Astrocyte of the spinal cord (primary cell): ENCODE measurements around the gene YAE1.

Experiments used
- DNase-seq: peaks from one replicate; pipeline ENCODE4 v3.0.0; 2011; ENCODE audit warnings: low read depth, low spot score
- H3K4me3 ChIP-seq: 2 replicates; pipeline ENCODE4 v1.5.1; 2011; ENCODE audit warnings: low read depth, mild to moderate bottlenecking, low read length, moderate library complexity
- in situ Hi-C: cut with HindIII; loops from 2 replicates; pipeline ENCODE4 v1.10.0; 2017; ENCODE audit warnings: low sequenced_read_pairs
- TF ChIP-seq, protein P1 (sequence below): IDR thresholded peaks from 2 replicates; pipeline ENCODE4 v1.5.1; 2012; ENCODE audit warnings: low read depth, mild to moderate bottlenecking, low read length, inconsistent platforms

Gene YAE1, protein sequence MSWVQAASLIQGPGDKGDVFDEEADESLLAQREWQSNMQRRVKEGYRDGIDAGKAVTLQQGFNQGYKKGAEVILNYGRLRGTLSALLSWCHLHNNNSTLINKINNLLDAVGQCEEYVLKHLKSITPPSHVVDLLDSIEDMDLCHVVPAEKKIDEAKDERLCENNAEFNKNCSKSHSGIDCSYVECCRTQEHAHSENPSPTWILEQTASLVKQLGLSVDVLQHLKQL

DNA sequence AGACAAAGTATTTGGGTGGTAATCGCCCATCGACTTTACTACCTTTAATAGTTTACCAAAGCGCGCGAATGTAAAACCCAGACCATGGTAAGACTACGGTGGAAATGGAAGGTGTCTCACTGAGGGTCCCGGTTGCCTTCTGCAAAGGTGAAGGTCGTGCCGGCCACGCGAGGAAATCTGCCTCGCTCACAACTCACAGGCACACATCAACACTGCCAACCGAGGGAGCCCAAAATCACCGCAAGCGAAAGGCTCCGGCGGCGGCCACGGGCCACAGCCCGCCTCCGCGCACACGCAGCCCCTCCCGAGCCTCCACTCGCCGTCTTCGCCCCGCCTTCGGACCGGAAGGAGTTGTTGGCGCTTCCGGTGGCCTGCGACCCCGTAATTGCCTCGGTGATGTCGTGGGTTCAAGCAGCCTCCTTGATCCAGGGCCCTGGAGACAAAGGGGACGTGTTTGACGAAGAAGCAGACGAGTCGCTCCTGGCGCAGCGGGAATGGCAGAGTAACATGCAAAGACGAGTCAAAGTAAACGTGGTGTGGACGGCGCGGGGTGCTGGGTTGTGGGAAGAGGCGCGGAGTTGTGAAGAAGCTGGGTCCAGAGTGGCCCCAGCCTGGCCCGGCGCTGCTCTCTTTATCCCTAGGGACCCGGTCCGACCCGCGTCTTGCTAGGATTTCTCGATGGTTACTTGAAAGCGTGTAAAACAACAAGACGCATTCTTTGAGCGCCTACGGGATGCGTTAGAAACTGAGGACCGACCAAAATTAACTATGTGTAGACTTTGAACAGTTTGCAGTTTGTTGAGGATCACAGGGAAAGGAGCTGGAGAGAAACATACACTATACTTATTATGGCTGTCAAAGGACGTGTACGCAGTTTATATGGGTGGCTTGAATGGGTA is at the start of gene YAE1:
Gene YAE1 (plus strand): TSS at position 382 of the 899 bp plus-strand sequence. CDS start 15 bp downstream, at position 397.
- DNase-seq: peak; percentile 68
- TF ChIP-seq, protein P1, sequence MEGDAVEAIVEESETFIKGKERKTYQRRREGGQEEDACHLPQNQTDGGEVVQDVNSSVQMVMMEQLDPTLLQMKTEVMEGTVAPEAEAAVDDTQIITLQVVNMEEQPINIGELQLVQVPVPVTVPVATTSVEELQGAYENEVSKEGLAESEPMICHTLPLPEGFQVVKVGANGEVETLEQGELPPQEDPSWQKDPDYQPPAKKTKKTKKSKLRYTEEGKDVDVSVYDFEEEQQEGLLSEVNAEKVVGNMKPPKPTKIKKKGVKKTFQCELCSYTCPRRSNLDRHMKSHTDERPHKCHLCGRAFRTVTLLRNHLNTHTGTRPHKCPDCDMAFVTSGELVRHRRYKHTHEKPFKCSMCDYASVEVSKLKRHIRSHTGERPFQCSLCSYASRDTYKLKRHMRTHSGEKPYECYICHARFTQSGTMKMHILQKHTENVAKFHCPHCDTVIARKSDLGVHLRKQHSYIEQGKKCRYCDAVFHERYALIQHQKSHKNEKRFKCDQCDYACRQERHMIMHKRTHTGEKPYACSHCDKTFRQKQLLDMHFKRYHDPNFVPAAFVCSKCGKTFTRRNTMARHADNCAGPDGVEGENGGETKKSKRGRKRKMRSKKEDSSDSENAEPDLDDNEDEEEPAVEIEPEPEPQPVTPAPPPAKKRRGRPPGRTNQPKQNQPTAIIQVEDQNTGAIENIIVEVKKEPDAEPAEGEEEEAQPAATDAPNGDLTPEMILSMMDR: no peak
- in situ Hi-C loops: no loop called here
- peak within 1 kb of the TSS; percentile 75 for H3K4me3 ChIP-seq

DNA sequence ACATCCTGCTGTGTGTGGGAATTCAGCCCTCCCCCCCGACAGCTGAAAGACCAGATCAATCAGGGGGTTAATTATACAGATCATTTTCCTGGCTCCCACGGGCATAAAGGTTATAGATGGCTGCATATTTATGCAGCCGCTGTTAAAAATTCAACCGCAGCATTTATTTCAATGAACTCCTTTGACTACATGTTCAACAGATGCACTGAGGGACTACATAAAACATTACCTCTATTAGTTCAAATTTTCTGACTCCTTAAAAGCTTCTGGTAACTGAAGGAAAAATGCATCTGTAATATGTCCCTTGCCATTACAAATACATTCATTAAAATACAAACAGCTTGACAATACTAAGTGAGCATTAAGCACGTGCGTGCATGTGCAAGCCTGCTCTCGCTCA is 49.7 kb upstream of the YAE1 start:
- no peak overlapping the region for H3K4me3 ChIP-seq
- in situ Hi-C loops: no loop called here
- DNase-seq: no peak
- TF ChIP-seq, protein P1: no peak

DNA sequence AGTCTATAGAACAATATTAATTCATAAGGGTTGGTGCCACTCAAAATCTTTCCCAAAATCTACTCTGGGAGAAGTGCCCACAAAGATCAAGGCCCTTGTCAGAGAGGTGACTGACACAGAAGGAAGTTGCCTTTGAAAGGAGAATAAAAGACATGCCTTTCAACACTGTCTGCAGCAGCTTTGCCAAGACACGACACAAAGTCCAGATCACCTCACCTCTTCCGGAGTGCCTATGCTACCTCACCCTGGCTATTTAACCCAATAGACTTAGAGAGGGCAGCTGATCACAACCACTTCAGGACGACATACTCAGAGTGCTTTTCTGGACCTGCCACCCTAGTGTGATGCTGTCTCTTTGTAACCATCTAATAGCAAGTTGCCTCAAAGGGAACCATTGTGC is 49.0 kb upstream of the YAE1 start:
- TF ChIP-seq, protein P1: no peak
- DNase-seq: no peak
- in situ Hi-C loops: no loop called here
- H3K4me3 ChIP-seq: no peak overlapping the region

DNA sequence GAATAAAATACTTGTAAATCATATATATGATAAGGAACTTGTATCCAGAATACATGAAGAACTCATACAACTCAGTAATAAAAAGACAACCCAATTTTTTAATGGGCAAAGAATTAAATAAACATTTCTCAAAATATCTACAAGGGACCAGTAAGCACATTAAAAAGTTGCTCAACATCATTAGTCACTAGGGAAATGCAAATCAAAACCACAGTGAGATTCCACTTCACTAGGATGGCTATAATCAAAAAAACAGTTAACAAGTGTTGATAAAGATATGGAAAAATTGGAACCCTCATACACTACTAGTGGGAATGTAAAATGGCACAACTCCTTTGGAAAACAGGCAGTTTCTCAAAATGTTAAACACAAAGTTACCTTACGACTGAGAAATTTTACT is 40.3 kb upstream of the YAE1 start:
- no peak for DNase-seq
- no peak overlapping the region for H3K4me3 ChIP-seq
- TF ChIP-seq, protein P1: no peak
- in situ Hi-C loops: no loop called here

DNA sequence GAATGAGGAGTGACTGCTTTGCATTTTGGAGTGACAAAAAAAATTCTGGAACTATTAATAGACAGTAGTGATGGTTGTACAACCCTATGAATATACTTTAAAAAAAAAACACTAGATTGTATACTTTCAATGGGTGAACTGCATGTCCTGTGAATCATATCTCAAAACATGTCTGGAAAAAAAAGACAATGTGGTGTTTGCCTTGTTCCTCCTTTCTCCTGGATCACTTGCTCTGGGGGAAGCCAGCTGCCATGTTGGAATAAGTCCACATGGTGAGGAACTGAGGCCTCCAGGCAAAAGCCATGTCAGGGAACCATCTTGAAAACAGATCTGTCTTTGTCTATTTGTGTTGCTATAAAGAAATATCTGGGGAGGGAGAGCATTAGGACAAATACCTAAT is 39.5 kb upstream of the YAE1 start:
- no peak for DNase-seq
- H3K4me3 ChIP-seq: no peak overlapping the region
- TF ChIP-seq, protein P1: no peak
- in situ Hi-C loops: no loop called here

DNA sequence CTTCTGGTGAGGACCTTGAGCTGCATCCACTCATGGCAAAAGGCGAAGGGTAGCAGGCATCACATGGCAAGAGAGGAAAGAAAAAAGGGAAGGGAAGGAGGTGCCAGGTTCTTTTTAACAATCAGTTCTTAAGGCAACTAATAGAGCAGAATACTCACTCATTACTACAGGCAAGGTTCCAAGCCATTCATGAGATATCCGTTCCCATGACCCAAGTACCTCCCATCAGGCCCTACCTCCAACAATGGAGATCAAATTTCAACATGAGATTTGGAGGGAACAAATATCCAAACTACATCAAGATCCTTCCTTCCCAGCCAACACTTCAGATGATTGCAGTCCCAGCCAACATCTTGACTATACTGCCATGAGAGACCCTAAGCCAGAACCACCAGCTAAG is 38.9 kb upstream of the YAE1 start:
- in situ Hi-C loops: no loop called here
- DNase-seq: no peak
- TF ChIP-seq, protein P1: no peak
- no peak overlapping the region for H3K4me3 ChIP-seq
